ENCODE measurements around the gene PCGF5. TPM values are rescaled to one million over a fixed set of nuclear protein-coding genes. Genes with fewer than 3 reads are reported as not detected.

The PCGF5 gene
- total and polyA plus RNA-seq, 9 of the 15 experiments (the other 6 are each of a cell fraction or from before 2014, with no cell fraction given) = 10.9 to 40.0 (median 20.3) TPM

- Histone ChIP-seq H3K79me2 (ENCODE audit: control insufficient read depth, insufficient read depth, low read length) (peaks cover 17% of the 10 kb centered on the region; the same call in 2 of the 3 replicates), H3K9me1 (ENCODE audit: control insufficient read depth, insufficient read depth, low read length) (peaks cover 3% of the 10 kb centered on the region), H3K4me1 (replicated peaks in 1 of 2; ENCODE audit: control insufficient read depth in 2 of 2, insufficient read depth in 2 of 2, low read length in 2 of 2) (peaks cover 0 to 31% of the 10 kb centered on the region in 2 experiments; a peak in 4 of 5 replicates), H4K20me1 (replicated peaks; ENCODE audit: control insufficient read depth, insufficient read depth, low read length) (no peaks in the 10 kb centered on the region; the same call in 1 of the 2 replicates), H3K27ac (ENCODE audit: extremely low read depth, low read depth, low read length) (no peak overlapping the region), H3K9me3 (replicated peaks; ENCODE audit: control insufficient read depth, insufficient read depth, low read depth, low read length) (no peaks in the 10 kb centered on the region), H2AFZ (ENCODE audit: low read depth, low read length) (no peak overlapping the region), H3K36me3 (ENCODE audit: control insufficient read depth, insufficient read depth, low read length) (no peaks in the 10 kb centered on the region), H3K4me3 (no peak overlapping the region), H3K27me3 (ENCODE audit: control insufficient read depth in 2 of 2, insufficient read depth in 2 of 2, low read length in 2 of 2) (no peaks in the 10 kb centered on the region), H3K9ac (ENCODE audit: insufficient read depth in 1 of 2, low read depth in 2 of 2, low read length in 2 of 2) (no peak overlapping the region), H3K4me2 (ENCODE audit: insufficient read depth, low read length) (no peak overlapping the region; the same call in 1 of the 2 replicates)
- peak; percentile 24; the same call in 2 of the 3 replicates for ATAC-seq
- TF ChIP-seq PBX2 (CRISPR knock-in tag; IDR thresholded peaks at IDR 0.05; ENCODE audit: low read depth) (no peak), PBX2 (tag; conservative IDR thresholded peaks at IDR 0.05; ENCODE audit: low read depth) (peak; percentile 70; the same call in 1 of the 2 replicates), NFIC (IDR thresholded peaks at IDR 0.05) (no peak), SPI1 (IDR thresholded peaks at IDR 0.05; ENCODE audit: borderline replicate concordance, low read depth, low read length) (peak; percentile 64; the same call in 1 of the 2 replicates), PKNOX1 (IDR thresholded peaks at IDR 0.05) (peak; percentile 91), FOXA3 (CRISPR knock-in tag; conservative IDR thresholded peaks at IDR 0.05 in 1 of 2, IDR thresholded peaks at IDR 0.05 in 1 of 2) (peak in 1 of 2 experiments; percentile 67; a peak in 2 of 4 replicates), RBM25 (IDR thresholded peaks at IDR 0.05; ENCODE audit: low read depth, low read length, severe bottlenecking) (peak; percentile 51), MEIS2 (IDR thresholded peaks at IDR 0.05; ENCODE audit: partially characterized antibody) (peak; percentile 88), MLX (CRISPR knock-in tag; conservative IDR thresholded peaks at IDR 0.05) (no peak)
- in situ Hi-C loops (cut with MboI) = no loop called here
- no peak for FAIRE-seq
- DNase-seq (ENCODE audit: extremely low read depth in 1 of 4, low spot score in 3 of 4) = no peak
- intact Hi-C loops (cut with micrococcal nuclease) = no loop called here
- POLR2A ChIA-PET = interaction anchor here (0.6 kb wide), 1 partner anchor 15 kb away, joined by 3 read pairs; no protein-coding TSS in a partner anchor
- CTCF ChIA-PET (ENCODE audit: low intra/inter-chr PET ratio) = no interaction called here
- 21% methylated on average over 2 of the region's 2 CpGs for WGBS (ENCODE audit: insufficient coverage, low coverage, missing lambda C conversion rate)
- no TSS peak for BruUV-seq (replicated peaks)
Observed at GRCh38 chr10:91196268-91197048, 24.0 kb upstream of the PCGF5 start.
